ENCODE measurements around the gene BRSK2.
"Not testable (repeated sequence)": the region's sequence is repeated elsewhere in the genome, so short reads cannot be mapped to it uniquely, and the experiment has no call there.

Gene BRSK2

DNA sequence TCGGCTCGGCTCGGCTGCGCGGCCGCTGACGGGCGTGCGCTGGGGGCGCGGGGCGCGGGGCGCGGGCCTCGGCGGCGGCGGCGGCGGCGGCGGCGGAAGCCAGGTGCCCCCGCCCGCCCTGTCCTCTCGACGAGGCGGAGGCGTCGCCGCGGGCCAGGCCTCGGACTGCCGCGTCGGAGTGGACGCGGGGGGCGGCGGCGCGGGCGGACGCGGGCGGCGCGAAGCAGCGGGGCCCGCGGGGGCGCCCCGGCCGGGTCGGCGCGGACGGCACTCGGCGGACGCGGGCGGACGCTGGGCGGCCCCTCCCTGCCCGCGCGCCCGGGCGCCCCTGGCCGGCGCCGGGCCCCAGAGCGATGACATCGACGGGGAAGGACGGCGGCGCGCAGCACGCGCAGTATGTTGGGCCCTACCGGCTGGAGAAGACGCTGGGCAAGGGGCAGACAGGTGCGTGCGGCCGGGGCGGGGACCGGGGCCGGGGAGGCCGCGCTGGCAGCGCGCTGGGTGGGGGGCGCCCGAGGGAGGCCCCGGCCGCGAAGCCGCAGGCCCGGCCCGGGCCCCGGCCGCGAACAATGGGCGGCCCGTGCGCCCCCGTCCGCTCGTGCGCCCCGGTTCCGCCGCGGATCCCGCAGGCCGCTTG, at the start of gene BRSK2:
Gene BRSK2 (plus strand): TSS at position 3 of the 637 bp plus-strand sequence. CDS start 351 bp downstream, at position 354.
- no peak for DNase-seq (ENCODE audit: low spot score)

DNA sequence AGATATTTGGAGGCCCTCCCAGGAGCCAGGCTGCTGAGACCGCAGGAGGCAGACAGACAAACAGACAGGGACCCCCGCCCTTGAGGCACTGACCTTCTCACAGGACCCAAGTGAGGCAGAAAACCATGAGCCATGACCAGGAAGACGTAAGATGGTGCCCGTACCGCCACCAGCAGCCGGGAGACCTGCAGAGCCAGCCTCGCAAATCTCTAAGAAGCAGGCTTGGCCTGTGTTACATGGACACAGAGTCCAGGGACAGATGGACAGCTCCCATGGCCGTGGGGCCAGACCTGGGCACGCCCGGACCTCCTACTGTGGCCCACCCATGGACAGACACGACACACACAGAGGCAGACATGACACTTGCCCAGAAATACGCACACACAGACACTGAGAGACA, 49.6 kb upstream of the BRSK2 start:
- no peak for DNase-seq (ENCODE audit: low spot score)

DNA sequence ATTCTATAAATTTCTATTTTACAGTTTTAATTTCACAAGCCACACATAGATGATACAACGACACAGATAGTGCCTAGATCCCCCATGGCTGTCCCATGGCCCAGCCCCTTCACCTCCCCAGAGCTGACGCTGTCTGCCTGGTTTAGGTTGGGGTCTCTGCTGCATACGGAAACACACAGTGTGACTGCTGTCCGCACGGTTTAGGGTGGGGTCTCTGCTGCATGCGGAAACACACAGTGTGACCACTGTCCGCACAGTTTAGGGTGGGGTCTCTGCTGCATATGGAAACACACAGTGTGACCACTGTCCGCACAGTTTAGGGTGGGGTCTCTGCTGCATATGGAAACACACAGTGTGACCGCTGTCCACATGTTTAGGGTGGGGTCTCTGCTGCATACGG, 48.5 kb upstream of the BRSK2 start:
- not testable (repeated sequence) for DNase-seq (ENCODE audit: low spot score)

DNA sequence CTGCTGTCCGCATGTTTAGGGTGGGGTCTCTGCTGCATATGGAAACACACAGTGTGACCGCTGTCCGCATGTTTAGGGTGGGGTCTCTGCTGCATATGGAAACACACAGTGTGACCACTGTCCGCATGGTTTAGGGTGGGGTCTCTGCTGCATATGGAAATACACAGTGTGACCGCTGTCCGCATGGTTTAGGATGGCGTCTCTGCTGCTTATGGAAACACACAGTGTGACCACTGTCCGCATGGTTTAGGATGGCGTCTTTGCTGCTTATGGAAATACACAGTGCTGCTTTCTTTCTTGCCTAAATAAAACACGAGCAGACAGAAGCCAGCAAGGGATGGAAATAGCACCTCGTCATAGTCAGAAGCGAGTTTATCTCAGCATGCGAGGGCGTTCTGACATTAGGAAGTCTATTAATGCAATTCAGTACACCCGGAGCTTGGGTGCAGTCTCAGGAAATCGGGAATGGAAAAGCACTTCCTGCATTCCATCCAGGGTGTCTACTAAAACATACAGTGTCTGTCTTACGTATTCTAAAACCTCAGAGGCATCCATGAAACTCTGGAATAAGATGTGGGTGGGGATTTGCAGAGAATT, 47.7 kb upstream of the BRSK2 start:
- DNase-seq (ENCODE audit: low spot score), result no peak

DNA sequence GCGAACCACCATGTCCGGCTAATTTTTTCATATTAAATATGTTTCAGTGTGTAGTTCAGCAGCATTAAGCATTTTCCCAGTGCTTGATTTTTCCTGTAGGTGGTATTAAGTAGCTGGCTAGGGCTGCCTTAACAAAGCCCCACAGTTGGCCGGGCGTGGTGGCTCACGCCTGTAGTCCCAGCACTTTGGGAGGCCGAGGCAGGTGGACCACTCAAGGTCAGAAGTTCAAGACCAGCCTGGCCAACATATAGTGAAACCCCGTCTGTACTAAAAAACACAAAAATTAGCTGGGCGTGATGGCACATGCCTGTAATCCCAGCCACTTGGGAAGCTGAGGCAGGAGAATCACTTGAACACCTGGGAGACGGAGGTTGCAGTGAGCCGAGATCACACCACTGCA, 46.8 kb upstream of the BRSK2 start:
- DNase-seq (ENCODE audit: low spot score), result no peak

DNA sequence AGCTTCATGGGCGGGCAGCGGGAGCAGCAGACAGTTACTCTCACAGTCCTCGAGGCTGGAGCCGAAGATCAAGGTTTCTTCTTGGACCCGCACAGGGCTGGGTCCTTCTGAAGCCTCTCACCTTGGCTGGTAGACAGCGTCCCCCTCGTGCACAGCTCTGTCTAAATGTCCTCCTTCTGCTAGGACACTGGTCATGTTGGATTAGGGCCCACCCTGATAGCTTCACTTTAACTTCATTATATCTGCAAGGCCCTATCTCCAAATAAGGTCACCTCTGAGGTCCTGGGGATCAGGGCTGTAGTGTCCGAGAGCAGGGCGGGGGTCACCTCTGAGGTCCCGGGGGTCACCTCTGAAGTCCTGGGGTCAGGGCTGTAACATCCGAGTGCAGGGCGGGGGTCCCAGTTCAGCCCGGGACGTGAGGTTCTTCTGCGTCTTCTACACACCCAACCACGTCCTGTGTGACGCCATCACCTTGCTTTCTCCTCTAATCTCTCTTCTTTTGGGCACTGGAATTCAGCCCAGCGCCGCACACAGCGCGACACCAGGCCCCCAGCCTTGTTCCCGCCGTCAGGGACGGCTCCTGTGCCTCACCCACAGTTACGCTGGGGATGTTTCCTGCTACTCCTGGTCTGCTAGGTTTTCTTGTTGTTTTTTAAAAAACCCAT, 46.2 kb upstream of the BRSK2 start:
- no peak for DNase-seq (ENCODE audit: low spot score)

DNA sequence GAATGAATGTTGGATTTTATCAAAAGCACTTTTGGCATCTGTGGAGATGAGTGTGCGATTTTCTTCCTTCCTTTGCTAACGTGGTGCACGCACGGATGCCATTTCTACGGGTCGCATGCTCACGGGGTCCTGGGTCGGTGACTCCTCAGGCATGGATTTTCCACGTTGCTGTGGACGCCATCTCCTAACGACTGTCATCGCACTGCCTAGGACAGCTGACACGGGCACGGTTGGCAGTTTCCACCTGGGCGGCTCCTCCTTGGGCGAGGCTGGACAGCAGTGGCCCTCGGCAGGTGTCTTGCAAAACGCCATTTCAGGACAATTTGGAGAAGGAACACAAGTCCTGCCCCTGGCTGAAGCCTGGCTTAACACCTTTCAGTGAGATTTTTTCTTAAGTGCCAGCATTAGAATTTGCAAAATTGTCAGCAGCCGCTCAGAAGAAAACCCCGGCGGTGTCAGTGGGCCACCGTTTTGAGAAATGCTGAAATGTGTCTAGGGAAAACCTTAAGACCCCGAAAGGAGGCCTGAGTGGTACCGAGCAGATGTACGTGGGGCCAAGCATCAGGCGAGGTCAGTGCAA, 45.6 kb upstream of the BRSK2 start:
- DNase-seq (ENCODE audit: low spot score), result no peak

DNA sequence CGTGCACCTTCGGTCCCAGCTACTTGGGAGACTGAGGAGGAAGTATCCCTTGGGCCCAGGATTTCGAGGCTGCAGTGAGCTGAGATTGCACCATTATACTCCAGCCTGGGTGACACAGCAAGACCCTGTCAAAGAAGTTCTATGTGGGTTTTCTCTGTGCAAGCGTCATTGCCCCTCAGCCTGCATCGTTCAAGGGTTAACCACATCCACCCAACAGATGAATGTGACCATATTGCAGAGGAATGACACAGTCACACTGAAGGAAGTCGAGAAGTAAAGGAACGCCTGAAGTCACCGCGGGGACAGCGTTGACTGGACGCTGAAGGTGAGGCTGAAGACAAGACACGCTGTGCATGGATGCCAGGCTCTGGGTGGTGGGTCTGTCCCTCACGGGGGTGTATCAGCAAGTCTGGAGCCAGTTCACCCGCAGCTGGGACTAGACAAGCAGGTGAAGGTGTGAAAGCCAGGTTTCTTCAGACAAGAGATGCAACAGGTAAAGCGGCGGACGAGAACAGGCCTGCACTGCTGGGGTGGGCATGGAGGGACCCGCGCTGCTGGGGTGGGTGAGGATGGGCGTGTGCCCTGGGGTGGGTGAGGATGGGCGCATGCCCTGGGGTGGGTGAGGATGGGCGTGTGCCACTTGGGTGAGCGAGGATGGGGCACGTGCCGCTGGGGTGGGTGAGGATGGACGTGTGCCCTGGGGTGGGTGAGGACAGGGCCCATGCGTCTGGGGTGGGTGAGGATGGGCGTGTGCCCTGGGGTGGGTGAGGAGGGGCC, 43.8 kb upstream of the BRSK2 start:
- DNase-seq (ENCODE audit: low spot score), result no peak

DNA sequence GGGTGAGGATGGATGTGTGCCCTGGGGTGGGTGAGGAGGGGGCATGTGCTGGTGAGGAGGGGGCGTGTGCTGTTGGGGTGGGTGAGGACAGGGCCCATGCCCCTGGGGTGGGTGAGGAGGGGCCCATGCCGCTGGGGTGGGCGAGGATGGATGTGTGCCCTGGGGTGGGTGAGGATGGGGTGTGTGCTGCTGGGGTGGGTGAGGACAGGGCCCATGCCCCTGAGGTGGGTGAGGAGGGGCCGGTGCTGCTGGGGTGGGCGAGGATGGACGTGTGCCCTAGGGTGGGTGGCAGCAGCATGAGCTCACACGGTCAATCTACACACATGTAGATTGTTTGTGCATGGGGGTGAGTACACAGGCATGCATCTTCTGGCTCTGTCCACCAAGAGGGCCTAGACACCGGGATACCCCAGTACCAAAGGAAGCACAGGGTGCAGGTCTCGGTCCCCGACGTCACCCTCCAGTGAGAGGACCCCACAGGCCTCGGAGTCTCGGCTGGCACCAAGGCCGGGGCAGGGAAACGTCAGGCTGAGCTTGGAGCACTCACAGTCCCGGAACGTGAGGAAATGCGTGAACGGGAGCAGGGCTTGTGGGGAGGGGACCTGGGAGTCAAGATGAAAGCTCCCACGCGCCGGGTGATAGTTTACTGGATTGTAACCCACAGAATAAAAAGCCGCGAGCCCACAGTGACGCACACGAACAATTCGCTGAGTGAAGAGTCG, 42.9 kb upstream of the BRSK2 start:
- no peak for DNase-seq (ENCODE audit: low spot score)

DNA sequence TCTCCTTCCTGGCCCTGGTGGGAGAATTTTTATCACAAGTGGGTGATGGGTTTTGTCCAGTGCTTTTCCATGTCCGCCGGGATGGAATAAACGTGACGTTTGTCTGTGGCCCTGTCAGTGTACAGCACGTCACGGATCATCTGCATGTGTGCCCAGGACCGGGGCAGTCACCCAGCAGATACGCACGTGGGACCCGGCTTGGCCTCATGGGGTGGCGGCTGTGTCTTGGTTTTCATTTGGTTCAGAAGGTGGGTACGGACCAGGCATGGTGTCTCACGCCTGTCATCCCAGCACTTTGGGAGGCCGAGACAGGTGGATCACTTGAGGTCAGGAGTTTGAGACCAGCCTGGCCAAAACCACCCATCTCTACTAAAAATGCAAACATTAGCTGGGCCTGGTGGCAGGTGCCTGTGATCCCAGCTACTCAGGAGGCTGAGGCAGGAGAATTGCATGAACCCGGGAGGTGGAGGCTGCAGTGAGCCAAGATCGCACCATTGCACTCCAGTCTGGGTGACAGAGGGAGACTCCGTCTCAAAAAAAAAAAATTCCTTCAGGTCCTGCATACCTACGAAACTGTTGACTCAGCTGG, 42.2 kb upstream of the BRSK2 start:
- DNase-seq (ENCODE audit: low spot score), result not testable (repeated sequence)

DNA sequence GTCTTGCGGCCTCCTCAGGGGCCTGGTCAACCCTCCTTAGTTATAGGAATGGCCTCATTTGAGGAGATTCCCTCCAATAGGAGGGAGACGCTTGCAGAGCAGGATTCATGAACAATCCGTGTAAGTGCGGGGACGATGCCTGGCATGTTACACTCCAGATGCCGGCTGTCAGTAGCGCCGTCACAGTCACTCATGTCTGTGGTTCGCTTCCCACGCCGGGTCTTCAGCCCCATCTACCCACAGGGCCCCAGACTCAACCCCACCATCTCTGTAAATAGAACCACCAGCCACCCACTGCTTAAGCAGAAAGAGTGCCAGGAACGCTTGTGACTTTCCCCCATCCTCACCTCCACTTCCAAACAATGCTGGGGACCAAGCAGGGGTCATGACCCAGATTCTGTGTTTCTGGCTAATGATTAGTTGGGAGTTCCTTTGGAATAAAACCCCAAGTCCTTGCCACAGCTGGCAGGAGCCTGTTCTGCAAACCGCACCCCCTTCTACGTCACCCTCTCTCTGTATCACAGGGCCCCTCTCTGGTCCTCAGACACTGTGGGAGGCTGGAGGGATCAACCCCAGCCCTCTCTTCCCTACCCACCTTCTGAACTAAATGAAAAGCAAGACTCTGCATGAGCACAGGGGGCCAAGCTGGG, 41.5 kb upstream of the BRSK2 start:
- no peak for DNase-seq (ENCODE audit: low spot score)

DNA sequence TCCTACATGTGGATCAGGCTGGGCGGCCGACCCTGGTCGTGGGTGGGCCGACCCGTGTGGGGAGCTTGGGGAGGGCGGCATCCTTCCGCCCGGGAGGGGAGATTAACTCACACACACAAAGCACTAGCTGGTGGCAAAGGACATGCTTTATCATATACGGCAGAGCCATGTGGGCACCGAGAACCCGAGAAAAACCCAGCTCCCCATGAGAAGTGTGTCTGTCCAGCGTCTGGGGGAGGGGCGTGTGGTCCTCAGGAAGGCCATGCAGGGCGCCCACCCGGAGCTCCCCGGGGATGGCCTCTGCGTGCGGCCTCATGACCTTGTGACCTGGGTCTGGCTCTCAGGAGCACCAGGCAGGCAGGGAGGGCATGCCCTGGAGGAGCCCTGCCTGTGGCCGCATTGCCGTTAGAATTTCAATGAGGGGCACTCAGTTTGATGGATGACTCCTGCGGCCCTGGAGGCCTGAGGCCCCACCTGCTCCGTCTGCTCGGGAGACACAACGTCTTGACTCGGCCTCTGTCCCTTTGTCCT, 40.9 kb upstream of the BRSK2 start:
- no peak for DNase-seq (ENCODE audit: low spot score)

DNA sequence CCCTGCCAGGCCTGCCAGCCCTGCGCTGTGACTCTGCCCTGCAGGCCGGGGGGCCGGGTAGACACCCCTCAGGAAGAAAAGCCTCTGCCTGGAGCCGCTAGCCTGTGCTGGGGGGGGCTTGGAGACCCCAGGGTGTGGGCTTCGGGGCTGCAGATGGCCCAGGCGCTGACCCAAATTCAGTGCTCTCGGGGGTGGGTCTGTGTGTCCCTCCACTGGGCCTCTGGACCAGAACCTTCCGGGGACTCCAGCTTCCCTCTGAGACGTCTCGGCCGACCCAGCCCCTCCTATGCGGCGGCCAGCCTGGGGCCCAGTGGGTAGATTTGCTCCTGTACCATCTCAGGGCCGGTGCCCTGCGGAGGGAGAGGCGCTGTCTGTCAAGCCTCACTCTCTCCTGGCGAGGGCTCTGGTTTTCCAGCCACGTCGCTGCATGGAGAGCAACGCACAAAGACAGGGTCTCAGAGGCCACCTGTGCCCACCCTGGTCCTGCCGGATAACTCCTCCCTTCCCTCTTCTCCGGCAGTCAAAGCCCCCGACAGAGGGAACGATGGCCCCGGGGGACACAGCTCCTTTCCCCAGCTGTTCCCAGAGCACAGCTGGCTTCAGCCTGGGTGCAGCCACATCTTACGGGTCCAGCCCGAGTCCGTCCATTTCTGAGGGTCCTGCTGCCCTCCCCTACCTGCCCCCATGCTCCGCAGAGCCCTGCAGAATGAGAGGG, 40.2 kb upstream of the BRSK2 start:
- DNase-seq (ENCODE audit: low spot score), result no peak

DNA sequence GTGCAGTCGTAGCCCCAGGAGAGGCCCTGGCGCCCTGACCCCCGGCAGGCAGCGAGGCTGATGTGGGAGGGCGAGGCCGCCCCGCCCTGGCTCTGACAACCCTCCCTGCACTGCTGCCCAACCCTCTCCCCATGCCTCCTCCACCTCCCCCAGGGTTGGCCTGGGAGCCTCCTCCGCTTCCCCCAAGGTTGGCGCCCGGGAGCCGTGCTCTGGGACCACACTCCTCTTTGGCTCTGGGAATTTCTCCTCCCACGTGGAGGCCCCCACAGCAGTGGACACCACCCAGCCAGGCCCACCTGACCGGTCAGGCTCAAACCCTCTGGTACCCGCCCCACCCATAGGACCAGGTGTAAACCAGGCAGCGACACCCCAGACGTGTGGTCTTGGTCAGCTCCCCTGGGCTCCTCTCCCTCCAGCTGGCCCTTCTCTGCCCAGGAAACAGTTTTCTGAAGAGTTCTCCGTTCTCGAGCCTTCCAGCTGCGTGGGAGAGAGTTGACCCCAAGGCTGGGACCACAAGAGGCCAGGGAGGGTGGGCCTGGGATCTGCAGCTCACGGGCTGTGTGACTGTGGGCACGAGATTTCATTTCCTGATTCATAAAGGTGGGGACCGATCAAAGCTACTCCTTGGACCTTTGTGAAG, 39.5 kb upstream of the BRSK2 start:
- no peak for DNase-seq (ENCODE audit: low spot score)

DNA sequence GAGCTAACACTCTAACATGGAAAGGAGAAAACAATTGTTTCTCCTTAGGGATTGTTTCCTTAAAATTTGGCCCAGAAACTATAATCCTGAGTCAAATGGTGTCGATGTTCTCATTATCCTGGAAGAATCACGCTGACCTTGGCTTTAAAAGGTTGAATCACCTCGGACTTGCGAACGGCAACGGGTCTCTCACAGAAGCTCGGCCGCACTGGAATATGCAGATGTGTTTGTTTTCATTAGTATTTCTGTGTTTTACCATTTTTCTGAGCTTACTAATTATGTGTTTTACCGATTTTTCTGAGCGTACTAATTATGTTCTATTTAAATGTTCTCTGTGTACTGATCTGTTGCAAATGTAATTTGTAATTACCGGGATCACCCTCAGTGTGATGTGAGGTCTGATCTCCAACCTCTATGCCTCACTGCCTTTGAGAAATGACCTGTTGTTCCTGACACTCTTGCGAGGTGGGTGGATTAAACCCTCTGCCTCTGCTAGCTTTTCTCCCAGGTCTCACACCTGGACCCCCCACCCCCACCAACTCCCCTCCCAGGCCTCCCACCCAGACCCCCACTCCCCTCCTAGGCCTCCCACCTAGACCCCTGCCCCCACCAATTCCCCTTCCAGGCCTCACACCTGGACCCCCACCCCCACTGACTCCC, 38.3 kb upstream of the BRSK2 start:
- no peak for DNase-seq (ENCODE audit: low spot score)

DNA sequence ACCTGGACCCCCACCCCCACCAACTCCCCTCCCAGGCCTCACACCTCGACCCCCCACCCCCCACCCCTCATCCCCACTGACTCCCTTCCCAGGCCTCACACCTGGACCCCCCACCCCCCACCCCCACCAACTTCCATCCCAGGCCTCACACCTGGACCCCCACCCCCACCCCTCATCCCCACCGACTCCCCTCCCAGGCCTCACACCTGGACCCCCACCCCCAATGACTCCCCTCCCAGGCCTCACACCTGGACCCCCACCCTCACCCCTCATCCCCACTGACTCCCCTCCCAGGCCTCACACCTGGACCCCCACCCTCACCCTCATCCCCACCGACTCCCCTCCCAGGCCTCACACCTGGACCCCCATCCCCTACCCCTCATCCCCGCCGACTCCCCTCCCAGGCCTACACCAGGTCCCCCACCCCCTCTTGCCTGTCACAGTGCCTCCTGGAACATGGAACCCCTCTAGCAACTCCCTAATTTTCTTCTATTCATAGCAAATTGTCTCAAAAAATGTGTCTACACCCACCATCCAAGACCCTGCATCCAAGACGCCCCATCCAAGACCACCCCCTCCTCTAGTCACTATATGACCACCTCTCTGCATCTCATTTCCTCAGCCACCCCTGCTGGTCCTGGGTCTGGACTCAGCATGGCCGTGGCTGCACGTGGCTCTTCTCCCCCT, 36.9 kb upstream of the BRSK2 start:
- no peak for DNase-seq (ENCODE audit: low spot score)

DNA sequence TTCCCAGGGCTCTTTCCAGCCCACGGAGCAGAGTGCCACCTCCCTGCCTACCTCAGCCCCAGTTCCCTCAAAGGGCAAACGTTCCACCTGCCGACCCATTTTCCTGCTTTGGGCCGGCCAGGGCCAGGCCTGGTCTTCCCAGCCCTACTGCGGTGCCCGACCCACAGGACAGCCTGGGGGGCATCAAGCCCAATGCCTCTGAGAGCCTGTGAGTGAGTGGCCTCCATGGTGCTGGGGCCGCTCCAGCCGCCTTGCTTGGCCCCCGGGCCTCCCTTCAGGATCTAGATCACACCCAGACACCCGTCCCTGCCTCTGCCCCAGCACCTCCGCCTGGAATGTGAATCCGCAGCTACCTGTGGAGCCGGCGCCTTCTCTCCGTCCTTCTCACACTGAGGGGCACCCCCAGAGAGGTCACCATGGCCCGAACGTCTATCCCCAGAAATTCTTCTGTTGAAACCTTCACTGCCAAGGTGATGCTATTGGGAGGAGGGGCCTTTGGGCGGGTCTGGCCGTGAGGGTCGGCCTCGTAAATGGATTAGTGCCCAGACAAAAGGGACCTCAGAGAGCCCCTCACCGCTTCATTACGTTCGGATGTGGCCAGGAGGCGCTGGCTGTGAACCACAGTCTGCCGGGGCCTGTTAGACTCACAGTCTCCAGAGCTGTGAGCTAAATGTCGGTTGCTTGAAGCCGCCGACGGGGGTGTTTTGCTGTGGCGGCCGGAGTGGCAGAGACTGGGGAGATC, 36.2 kb upstream of the BRSK2 start:
- DNase-seq (ENCODE audit: low spot score), result no peak
